Neural progenitor cell (in vitro differentiated cells): ENCODE results near the gene EGFR. TPM values are rescaled to one million over a fixed set of nuclear protein-coding genes. Genes with fewer than 3 reads are reported as not detected.
A peak's percentile ranks its signal among the peaks of the same experiment; 100 is the strongest.

Source experiments
- DNase-seq: peaks from one replicate; pipeline ENCODE4 v3.0.0-alpha.2; 2016; ENCODE audit warnings: low spot score
- H2AFZ ChIP-seq: fragments of 200-600 bp; sonication (generic); replicated peaks from 2 replicates; pipeline ENCODE4 v1.6.1; 2016; ENCODE audit warnings: antibody characterized with exemption
- H3F3A ChIP-seq: fragments of 200-600 bp; sonication (generic); 2 replicates; pipeline ENCODE4 v1.6.1; 2016; ENCODE audit warnings: antibody characterized with exemption, low read depth
- H3K27ac ChIP-seq: fragments of 200-600 bp; sonication (generic); 2 replicates; pipeline ENCODE4 v1.5.1; 2016; ENCODE audit warnings: mild to moderate bottlenecking
- H3K27me3 ChIP-seq: fragments of 200-600 bp; sonication (generic); 2 replicates; pipeline ENCODE4 v1.6.1; 2016; ENCODE audit warnings: mild to moderate bottlenecking, moderate library complexity
- H3K36me3 ChIP-seq: fragments of 200-600 bp; sonication (generic); 2 replicates; pipeline ENCODE4 v1.5.1; 2016
- H3K4me1 ChIP-seq: fragments of 200-600 bp; sonication (generic); 2 replicates; pipeline ENCODE4 v1.6.1; 2016; ENCODE audit warnings: mixed run types
- H3K4me2 ChIP-seq: fragments of 200-600 bp; sonication (generic); 2 replicates; pipeline ENCODE4 v1.6.1; 2016
- H3K4me3 ChIP-seq: fragments of 200-600 bp; sonication (generic); 2 replicates; pipeline ENCODE4 v1.5.1; 2016
- H3K79me2 ChIP-seq: fragments of 200-600 bp; sonication (generic); 2 replicates; pipeline ENCODE4 v1.6.1; 2016; ENCODE audit warnings: low read depth
- H3K9ac ChIP-seq: fragments of 200-600 bp; sonication (generic); 2 replicates; pipeline ENCODE4 v1.6.1; 2016
- H3K9me3 ChIP-seq: fragments of 200-600 bp; sonication (generic); 2 replicates; pipeline ENCODE4 v1.5.1; 2016; ENCODE audit warnings: low read depth
- H4K20me1 ChIP-seq: fragments of 200-600 bp; sonication (generic); 2 replicates; pipeline ENCODE4 v1.6.1; 2016; ENCODE audit warnings: low read depth
- H3K27ac Mint-ChIP-seq: 3 replicates; pipeline ENCODE4 v1.8.0; 2021; ENCODE audit warnings: mixed read lengths
- H3K27me3 Mint-ChIP-seq: 2 replicates; pipeline ENCODE4 v1.8.0; 2022; ENCODE audit warnings: low read depth, mild to moderate bottlenecking, inconsistent platforms, moderate library complexity, mixed read lengths; ENCODE audit not compliant: insufficient read depth
- H3K36me3 Mint-ChIP-seq: 3 replicates; pipeline ENCODE4 v1.8.0; 2021; ENCODE audit warnings: mixed read lengths
- H3K4me1 Mint-ChIP-seq: 3 replicates; pipeline ENCODE4 v1.8.0; 2021; ENCODE audit warnings: mixed read lengths
- H3K4me3 Mint-ChIP-seq: 3 replicates; pipeline ENCODE4 v1.8.0; 2021; ENCODE audit warnings: mild to moderate bottlenecking, moderate library complexity, mixed read lengths
- H3K9me3 Mint-ChIP-seq: 3 replicates; pipeline ENCODE4 v1.8.0; 2020; ENCODE audit warnings: mixed read lengths
- CTCF ChIP-seq: fragments of 200-600 bp; sonication (generic); IDR thresholded peaks from 2 replicates; pipeline ENCODE4 v1.5.1; 2017; ENCODE audit warnings: antibody characterized with exemption, mild to moderate bottlenecking
- EZH2 ChIP-seq: fragments of 200-600 bp; sonication (generic); IDR thresholded peaks from 2 replicates; pipeline ENCODE4 v1.6.1; 2017; ENCODE audit warnings: antibody characterized with exemption, mild to moderate bottlenecking, moderate library complexity
- EZH2phosphoT487 ChIP-seq: fragments of 200-600 bp; sonication (generic); IDR thresholded peaks from 2 replicates; pipeline ENCODE4 v1.6.1; 2017; ENCODE audit warnings: antibody characterized with exemption
- total RNA-seq: library from RNA; depleted of rRNA; stranded (reverse); fragments of >200 nt; gene quantifications from 2 replicates; pipeline ENCODE4 v1.2.3, GENCODE V29; 2015; ENCODE audit warnings: low replicate concordance

Gene EGFR
- total RNA-seq, 1 donor from 2014 or later, result 4.6 TPM

DNA sequence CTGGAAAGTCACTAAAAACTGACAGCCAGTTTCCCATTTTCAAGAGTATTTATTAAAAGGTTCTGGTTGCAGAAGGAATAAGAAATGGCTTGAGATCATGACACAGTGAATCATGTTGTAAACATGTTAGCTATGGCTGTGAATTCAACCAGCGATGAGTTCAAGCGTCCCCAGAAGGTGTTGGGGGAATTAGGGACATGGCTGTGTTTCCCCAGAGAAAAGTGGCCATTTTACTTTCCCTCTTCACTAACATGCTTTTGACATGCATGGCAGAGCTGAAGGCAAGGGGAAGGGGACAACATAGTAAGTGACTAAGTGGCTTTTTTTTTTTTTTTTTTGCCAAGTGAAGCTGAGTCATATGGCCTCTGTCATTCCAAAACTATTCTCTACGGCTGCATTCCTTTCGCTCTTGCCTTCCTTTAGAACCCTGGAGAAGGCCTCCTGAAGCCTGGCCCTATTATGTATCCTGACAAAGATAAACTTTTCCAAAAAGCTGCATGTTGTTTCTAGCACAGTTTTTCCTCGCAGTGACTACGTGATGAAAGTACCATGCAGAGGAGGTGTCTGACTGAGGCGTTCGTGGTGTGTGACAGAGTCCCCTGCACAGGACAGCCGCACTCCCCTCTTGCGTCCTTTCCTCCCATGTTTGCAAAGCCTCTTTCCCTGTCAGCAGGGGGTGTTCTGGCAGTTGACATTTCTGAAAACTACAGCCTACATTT, 46.9 kb downstream of the EGFR start:
- Histone ChIP-seq H4K20me1 (no peaks in the 10 kb centered on the region), H3K79me2 (no peaks in the 10 kb centered on the region), H3F3A (peaks cover 7% of the 10 kb centered on the region), H3K4me1 (peaks cover 27% of the 10 kb centered on the region), H3K9me3 (no peaks in the 10 kb centered on the region), H3K36me3 (no peaks in the 10 kb centered on the region), H3K4me3 (no peak overlapping the region), H3K27me3 (no peaks in the 10 kb centered on the region), H2AFZ (no peak overlapping the region), H3K27ac (no peak overlapping the region), H3K4me2 (peak overlapping the region; percentile 50), H3K9ac (no peak overlapping the region)
- Mint-ChIP-seq H3K36me3 (no peaks in the 10 kb centered on the region), H3K27me3 (peaks cover 3% of the 10 kb centered on the region), H3K4me3 (peak overlapping the region; percentile 70), H3K9me3 (no peaks in the 10 kb centered on the region), H3K4me1 (peaks cover 64% of the 10 kb centered on the region), H3K27ac (peak overlapping the region; percentile 93)
- TF ChIP-seq EZH2, result no peak
- TF ChIP-seq EZH2phosphoT487, result no peak
- TF ChIP-seq CTCF, result no peak
- DNase-seq, result peak; percentile 34

DNA sequence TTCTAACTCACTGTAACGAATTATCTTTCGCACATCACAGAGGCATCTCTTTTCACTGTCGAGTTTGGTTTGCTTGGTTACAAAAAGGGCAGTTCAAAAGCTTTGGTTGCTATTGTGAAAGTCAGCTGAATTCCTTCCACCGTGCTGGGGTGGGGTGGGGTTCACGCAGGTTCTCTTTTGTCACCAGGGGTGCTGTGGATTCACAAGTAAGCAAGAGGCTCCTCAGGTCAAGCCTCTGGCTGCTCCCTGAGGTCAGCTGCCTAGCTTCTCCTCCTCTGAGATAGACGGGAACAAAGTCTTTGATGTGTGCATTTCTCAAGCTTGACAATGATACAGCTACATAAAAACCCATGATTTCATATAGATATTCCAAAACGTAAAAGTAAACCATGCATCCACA, 47.7 kb downstream of the EGFR start:
- no peak overlapping the region for H3K4me3 ChIP-seq
- peak overlapping the region; percentile 93 for H3K27ac Mint-ChIP-seq

DNA sequence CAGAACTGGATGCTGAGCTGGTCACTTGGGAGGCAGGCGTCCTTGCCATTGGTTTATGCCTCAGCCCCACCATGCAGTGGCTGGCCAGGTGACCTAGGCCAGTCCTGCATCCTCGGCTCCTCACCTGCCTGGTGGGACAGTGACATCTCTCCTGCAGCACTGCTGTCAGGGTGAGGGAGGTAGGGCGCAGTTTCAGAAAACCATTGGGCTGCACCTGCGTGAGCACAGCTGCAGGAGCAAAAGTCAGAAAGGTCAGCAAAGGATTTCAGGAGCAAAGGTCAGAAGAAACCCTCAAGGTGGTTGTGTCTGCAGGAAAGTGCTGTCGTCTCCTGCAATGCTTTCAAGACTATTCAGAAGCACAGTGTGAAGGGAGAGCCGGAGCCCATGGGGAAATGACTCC, 48.1 kb downstream of the EGFR start:
- Histone ChIP-seq H3K27ac (no peak overlapping the region), H3K9me3 (no peaks in the 10 kb centered on the region), H3K27me3 (no peaks in the 10 kb centered on the region), H2AFZ (no peak overlapping the region), H4K20me1 (no peaks in the 10 kb centered on the region), H3K79me2 (no peaks in the 10 kb centered on the region), H3K4me1 (peaks cover 27% of the 10 kb centered on the region), H3F3A (peaks cover 7% of the 10 kb centered on the region), H3K36me3 (no peaks in the 10 kb centered on the region), H3K9ac (no peak overlapping the region), H3K4me2 (peak overlapping the region; percentile 50), H3K4me3 (no peak overlapping the region)
- no peak for DNase-seq
- Mint-ChIP-seq H3K36me3 (no peaks in the 10 kb centered on the region), H3K4me1 (peaks cover 54% of the 10 kb centered on the region), H3K27ac (peak overlapping the region; percentile 93), H3K27me3 (peaks cover 3% of the 10 kb centered on the region), H3K9me3 (no peaks in the 10 kb centered on the region), H3K4me3 (no peak overlapping the region)
- no peak for TF ChIP-seq CTCF
- TF ChIP-seq EZH2, result no peak
- no peak for TF ChIP-seq EZH2phosphoT487

More for the DNA sequence above, 47.7 kb downstream of the EGFR start:
- H3K27ac ChIP-seq, result no peak overlapping the region
- H3F3A ChIP-seq, result peaks cover 7% of the 10 kb centered on the region
- Mint-ChIP-seq H3K27me3 (peaks cover 3% of the 10 kb centered on the region), H3K4me1 (peaks cover 56% of the 10 kb centered on the region), H3K4me3 (peak overlapping the region; percentile 70), H3K9me3 (no peaks in the 10 kb centered on the region), H3K36me3 (no peaks in the 10 kb centered on the region)
- H3K36me3 ChIP-seq, result no peaks in the 10 kb centered on the region
- no peaks in the 10 kb centered on the region for H4K20me1 ChIP-seq
- H3K4me2 ChIP-seq, result peak overlapping the region; percentile 50
- H3K4me1 ChIP-seq, result peaks cover 27% of the 10 kb centered on the region
- TF ChIP-seq EZH2 (no peak), CTCF (no peak), EZH2phosphoT487 (no peak)
- no peak overlapping the region for H2AFZ ChIP-seq
- H3K79me2 ChIP-seq, result no peaks in the 10 kb centered on the region
- no peak overlapping the region for H3K9ac ChIP-seq
- peak; percentile 49 for DNase-seq
- no peaks in the 10 kb centered on the region for H3K27me3 ChIP-seq
- no peaks in the 10 kb centered on the region for H3K9me3 ChIP-seq
